HepG2 (cell line): ENCODE results near the gene ELL. TPM values are rescaled to one million over a fixed set of nuclear protein-coding genes. Genes with fewer than 3 reads are reported as not detected.

Experiments
- CEBPZ ChIP-seq: IDR thresholded peaks from 2 replicates; pipeline ENCODE4 v1.6.1; 2012; ENCODE audit warnings: low read length, improper control_type of control experiment
- DNMT1 ChIP-seq: sonication (generic); formaldehyde crosslinking; IDR thresholded peaks from 2 replicates; pipeline ENCODE4 v1.5.1; 2020; ENCODE audit warnings: mild to moderate bottlenecking, missing genetic modification reagents
- FOXC1 ChIP-seq: sonication (generic); formaldehyde crosslinking; IDR thresholded peaks from 2 replicates; pipeline ENCODE4 v1.8.0; 2022; ENCODE audit warnings: mild to moderate bottlenecking, missing genetic modification reagents, borderline replicate concordance
- MAX ChIP-seq: IDR thresholded peaks from 2 replicates; pipeline ENCODE4 v1.6.1; 2012; ENCODE audit warnings: inconsistent platforms
- MLXIP ChIP-seq: sonication (generic); formaldehyde crosslinking; IDR thresholded peaks from 2 replicates; pipeline ENCODE4 v1.9.0; 2021; ENCODE audit warnings: missing genetic modification reagents, borderline replicate concordance
- NCOA5 ChIP-seq: sonication (generic); formaldehyde crosslinking; IDR thresholded peaks from 2 replicates; pipeline ENCODE4 v1.4.0; 2020; ENCODE audit warnings: missing genetic modification reagents
- NFRKB ChIP-seq: fragments of 450-650 bp; IDR thresholded peaks from 2 replicates; pipeline ENCODE4 v1.6.1; 2017
- NFYB ChIP-seq: sonication (generic); formaldehyde crosslinking; IDR thresholded peaks from 2 replicates; pipeline ENCODE4 v1.4.0; 2020; ENCODE audit warnings: missing genetic modification reagents
- TBL1XR1 ChIP-seq: fragments of 150-350 bp; IDR thresholded peaks from 2 replicates; pipeline ENCODE4 v1.6.1; 2014; ENCODE audit warnings: borderline replicate concordance, low read length; ENCODE audit not compliant: partially characterized antibody
- USF2 ChIP-seq, 2 experiments: sonication (generic) in 1 of 2; formaldehyde crosslinking in 1 of 2; IDR thresholded peaks; 2 replicates each; pipeline versions ENCODE4 v1.5.1 to v1.6.1; 2011 to 2020; ENCODE audit warnings: borderline replicate concordance in 1 of 2, low read depth in 1 of 2, low read length in 1 of 2, mild to moderate bottlenecking in 1 of 2, missing genetic modification reagents in 1 of 2, moderate library complexity in 1 of 2
- ZMYM3 ChIP-seq: sonication (generic); formaldehyde crosslinking; IDR thresholded peaks from 2 replicates; pipeline ENCODE4 v1.5.1; 2020; ENCODE audit warnings: mild to moderate bottlenecking, missing genetic modification reagents
- polyA plus RNA-seq, 8 experiments: library from polyadenylated mRNA; depleted of rRNA in 3 of 8; stranded (reverse) in 7 of 8; unstranded in 1 of 8; fragments of >200 nt; fragmentation: Illumina TruSeq in 4 of 8; extraction: Trizol in 4 of 8; gene quantifications; 2 replicates each; pipeline versions ENCODE4 v1.2.1 to v1.2.3, GENCODE V29; 2011 to 2016; ENCODE audit warnings: low read depth in 4 of 8, missing spikeins in 1 of 8, mixed read lengths in 1 of 8; ENCODE audit not compliant: insufficient read depth in 1 of 8
- total RNA-seq, 5 experiments: library from RNA; depleted of rRNA; stranded (reverse); fragments of >200 nt; fragmentation: Illumina TruSeq; extraction: Trizol; gene quantifications; 2 replicates each; pipeline ENCODE4 v1.2.3, GENCODE V29; 2016; ENCODE audit warnings: low read depth in 1 of 5
- TF ChIP-seq, protein P1 (sequence below): sonication (generic); formaldehyde crosslinking; IDR thresholded peaks from 2 replicates; pipeline ENCODE4 v1.4.0; 2020; ENCODE audit warnings: missing genetic modification reagents

ELL gene
- total and polyA plus RNA-seq, 2 of the 13 experiments (the other 11 are each of a cell fraction or from before 2014, with no cell fraction given) = 3.7 to 5.4 TPM

DNA sequence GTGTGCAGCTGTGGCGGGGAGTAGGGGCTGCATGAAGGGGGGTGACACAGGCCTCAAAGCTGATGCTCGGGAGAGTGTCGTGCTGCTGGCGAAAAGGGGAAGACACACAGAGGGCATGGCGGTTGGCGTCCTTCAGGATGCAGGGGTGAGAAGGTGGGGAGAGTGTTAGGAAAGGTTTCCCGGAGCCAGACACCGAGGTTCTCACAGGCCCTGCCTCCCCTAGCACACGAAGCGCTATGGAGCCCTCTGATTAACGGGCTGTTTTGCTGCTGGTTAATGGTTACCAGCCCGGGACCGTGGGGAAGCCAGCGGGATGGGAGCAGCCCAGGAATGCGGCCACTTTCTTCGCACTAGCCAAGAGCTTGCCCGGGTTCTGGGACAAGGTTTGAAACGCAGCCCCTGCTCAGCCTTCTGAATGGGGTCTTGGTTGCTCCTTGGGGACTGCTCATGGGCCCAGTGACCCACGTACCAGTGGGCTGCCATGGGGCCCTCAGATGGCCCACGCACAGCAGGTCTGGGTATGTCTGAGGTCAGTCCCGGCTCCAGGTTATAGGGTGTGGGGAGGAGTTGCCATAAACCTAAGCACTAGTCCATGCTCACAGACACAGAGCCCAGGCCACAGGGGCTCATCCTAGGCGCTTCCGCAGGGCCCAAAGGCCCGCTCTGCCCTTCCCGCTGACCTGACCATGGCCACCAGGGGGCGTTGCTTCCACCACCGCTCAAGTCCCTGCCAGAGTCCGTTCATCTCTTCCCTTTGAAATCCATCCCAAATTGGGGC lies 52.6 kb downstream of the ELL start (continued):
- no peak for TF ChIP-seq CEBPZ
- TF ChIP-seq MAX = peak; percentile 53
- TF ChIP-seq TBL1XR1 = no peak
- TF ChIP-seq NCOA5 = no peak
- TF ChIP-seq NFRKB = no peak
- peak; percentile 29; the same call in 1 of the 2 replicates for TF ChIP-seq NFYB (CRISPR knock-in tag)
- peak; percentile 58; the same call in 1 of the 2 replicates for TF ChIP-seq FOXC1 (CRISPR knock-in tag)
- TF ChIP-seq, protein P1, sequence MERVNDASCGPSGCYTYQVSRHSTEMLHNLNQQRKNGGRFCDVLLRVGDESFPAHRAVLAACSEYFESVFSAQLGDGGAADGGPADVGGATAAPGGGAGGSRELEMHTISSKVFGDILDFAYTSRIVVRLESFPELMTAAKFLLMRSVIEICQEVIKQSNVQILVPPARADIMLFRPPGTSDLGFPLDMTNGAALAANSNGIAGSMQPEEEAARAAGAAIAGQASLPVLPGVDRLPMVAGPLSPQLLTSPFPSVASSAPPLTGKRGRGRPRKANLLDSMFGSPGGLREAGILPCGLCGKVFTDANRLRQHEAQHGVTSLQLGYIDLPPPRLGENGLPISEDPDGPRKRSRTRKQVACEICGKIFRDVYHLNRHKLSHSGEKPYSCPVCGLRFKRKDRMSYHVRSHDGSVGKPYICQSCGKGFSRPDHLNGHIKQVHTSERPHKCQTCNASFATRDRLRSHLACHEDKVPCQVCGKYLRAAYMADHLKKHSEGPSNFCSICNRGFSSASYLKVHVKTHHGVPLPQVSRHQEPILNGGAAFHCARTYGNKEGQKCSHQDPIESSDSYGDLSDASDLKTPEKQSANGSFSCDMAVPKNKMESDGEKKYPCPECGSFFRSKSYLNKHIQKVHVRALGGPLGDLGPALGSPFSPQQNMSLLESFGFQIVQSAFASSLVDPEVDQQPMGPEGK (CRISPR knock-in tag) = peak; percentile 42
- peak; percentile 75 for TF ChIP-seq ZMYM3 (CRISPR knock-in tag)
- no peak for TF ChIP-seq USF2 (IDR thresholded peaks at IDR 0.05; ENCODE audit: low read depth, low read length)
- no peak; the same call in 1 of the 2 replicates for TF ChIP-seq USF2 (CRISPR knock-in tag; IDR thresholded peaks at IDR 0.05; ENCODE audit: borderline replicate concordance)
- no peak for TF ChIP-seq DNMT1 (CRISPR knock-in tag)
- no peak for TF ChIP-seq MLXIP (CRISPR knock-in tag)
